Heart left ventricle (tissue), 13 donors: ENCODE data around the gene EFHD2.

ENCODE experiments used
- CTCF ChIP-seq, 12 donors: fragments of 200-600 bp; sonication (generic) in 4 of 12; IDR thresholded peaks; one replicate each; pipeline versions ENCODE4 v1.5.0 to v1.8.0; 2018 to 2022; ENCODE audit warnings: antibody characterized with exemption in 12 of 12, mild to moderate bottlenecking in 5 of 12
- POLR2A ChIP-seq, 2 donors: fragments of 450-650 bp; IDR thresholded peaks; one replicate each; pipeline ENCODE4 v1.6.1; 2017; ENCODE audit warnings: antibody characterized with exemption in 2 of 2, mild to moderate bottlenecking in 2 of 2, moderate library complexity in 2 of 2
- donor health status: ischemic (EF 13 %, LVEDD 7.1; RV severe dilation, severe dysfunction).
- donor health status: DM: no; HTN: yes; CAD: no.
- donor health status: DM: no; HTN: no; CAD: no.
- donor health status: ischemic (EF 25% LVEDD 6.9; RV normal size, moderate dysfunction).
- donor health status: ischemic (EF 25% LVEDD 5.7; RV mildly dilated, moderate dysfunction).
- donor health status: ischemic (EF 35%, LVEDD 5.7; RV mildly dilated, moderate dysfunction).
- donor health status: nonischemic (EF 11% LVEDD 7.7; RV severe dilation, severe dysfunction).
- donor health status: DM: yes; HTN: yes; CAD: no.
- donor health status: PGD.
- donor health status: ischemic (EF 29% LVEDD 5.4; RV normal size, mild dysfunction).
- donor health status: nonischemic (EF 23%, LVEDD 6.1; RV moderate dilation, normal function).

DNA sequence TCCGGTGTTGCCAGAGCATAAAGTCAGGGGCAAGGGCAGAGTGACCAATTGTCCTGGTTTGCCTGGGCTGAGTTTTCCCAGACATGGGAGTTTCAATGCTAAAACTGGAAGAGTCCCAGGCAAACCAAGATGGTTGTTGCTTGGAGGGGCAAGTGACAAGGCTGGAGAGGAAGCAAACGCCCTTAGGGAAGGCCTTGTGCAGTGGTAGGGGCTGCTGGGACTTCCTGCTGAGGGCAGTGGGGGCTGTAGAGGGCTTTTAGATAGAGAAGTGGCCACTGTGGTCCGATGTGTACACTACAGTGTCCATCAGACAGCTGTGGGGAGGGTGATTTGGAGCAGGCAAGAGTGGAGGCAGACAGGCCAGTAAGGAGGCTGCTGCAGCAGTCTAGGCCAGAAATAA lies 39.9 kb downstream of the EFHD2 start:
- TF ChIP-seq CTCF (IDR thresholded peaks at IDR 0.05) (no peak), POLR2A (IDR thresholded peaks at IDR 0.05) (no peak)
